Activated CD8-positive, alpha-beta memory T cell treated with anti-CD3 and anti-CD28 coated beads, Interleukin-2, amount 50 U/mL, for 24 hours (primary cell): Measurements from ENCODE around the gene ACAD11.

Experiments used
- DNase-seq: peaks from one replicate; pipeline ENCODE4 v3.0.0-alpha.2; 2020; ENCODE audit errors: extremely low read depth

Gene ACAD11

GRCh38 chr3:132509506-132509905 lies 150.1 kb downstream of the ACAD11 start:
- DNase-seq: no peak

DNA sequence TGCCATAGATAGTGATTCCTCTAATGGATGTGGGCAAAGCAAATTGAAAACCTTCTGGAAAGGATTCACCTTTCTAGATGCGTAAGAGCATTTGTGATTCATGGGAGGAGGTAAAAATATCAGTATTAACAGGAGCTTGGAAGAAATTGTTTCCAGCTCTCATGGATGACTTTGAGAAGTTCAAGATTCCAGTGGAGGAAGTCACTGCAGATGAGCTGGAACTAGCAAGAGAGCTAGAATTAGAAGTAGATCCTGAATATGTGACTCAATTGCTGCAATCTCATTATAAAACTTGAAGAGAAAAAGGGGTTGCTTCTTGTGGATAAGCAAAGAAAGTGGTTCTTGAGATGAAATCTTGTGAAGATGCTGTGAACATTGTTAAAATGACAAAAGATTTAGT lies 150.5 kb downstream of the ACAD11 start:
- no peak for DNase-seq
